Measurements from ENCODE around the gene NFIA. TPM values are rescaled to one million over a fixed set of nuclear protein-coding genes. Genes with fewer than 3 reads are reported as not detected.

The NFIA gene
- polyA plus RNA-seq, 1 donor (not counting 4 experiments of a cell fraction or from before 2014, with no cell fraction given), result 14.7 TPM

DNA sequence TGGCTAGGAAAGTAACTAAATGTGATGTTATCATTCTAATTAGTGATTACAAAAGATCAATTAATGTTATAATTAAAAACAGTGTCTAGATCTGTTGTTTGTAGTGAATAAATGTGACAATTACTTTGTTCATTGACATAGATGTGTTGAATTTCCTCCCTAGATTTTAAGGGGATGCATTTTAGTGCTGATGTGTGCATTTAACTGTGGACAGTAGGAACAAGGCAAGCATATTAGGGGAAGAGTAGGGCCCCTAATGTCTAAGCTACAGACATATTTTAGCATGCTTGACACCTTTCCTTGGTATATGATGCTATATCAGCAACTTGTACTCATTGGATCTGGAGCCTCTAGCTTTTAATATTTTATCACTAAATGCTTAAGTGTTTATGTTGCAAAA lies 48.9 kb downstream of the NFIA start:
- TF ChIP-seq, protein P1, sequence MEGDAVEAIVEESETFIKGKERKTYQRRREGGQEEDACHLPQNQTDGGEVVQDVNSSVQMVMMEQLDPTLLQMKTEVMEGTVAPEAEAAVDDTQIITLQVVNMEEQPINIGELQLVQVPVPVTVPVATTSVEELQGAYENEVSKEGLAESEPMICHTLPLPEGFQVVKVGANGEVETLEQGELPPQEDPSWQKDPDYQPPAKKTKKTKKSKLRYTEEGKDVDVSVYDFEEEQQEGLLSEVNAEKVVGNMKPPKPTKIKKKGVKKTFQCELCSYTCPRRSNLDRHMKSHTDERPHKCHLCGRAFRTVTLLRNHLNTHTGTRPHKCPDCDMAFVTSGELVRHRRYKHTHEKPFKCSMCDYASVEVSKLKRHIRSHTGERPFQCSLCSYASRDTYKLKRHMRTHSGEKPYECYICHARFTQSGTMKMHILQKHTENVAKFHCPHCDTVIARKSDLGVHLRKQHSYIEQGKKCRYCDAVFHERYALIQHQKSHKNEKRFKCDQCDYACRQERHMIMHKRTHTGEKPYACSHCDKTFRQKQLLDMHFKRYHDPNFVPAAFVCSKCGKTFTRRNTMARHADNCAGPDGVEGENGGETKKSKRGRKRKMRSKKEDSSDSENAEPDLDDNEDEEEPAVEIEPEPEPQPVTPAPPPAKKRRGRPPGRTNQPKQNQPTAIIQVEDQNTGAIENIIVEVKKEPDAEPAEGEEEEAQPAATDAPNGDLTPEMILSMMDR (optimal IDR thresholded peaks at IDR 0.05 in 1 of 3, IDR thresholded peaks at IDR 0.05 in 1 of 3, conservative IDR thresholded peaks at IDR 0.05 in 1 of 3; ENCODE audit: extremely low read depth in 1 of 3, insufficient read depth in 2 of 3, low read length in 3 of 3), result no peak
- TF ChIP-seq EZH2 (IDR thresholded peaks at IDR 0.05; ENCODE audit: low read length), result no peak
- no peak overlapping the region for H3K4me3 ChIP-seq (ENCODE audit: control insufficient read depth in 2 of 3, extremely low read depth in 1 of 3, insufficient read depth in 2 of 3, low read depth in 1 of 3, low read length in 3 of 3)
- H3K9ac ChIP-seq (ENCODE audit: control insufficient read depth, extremely low read depth, insufficient read depth, low read length), result no peak overlapping the region
- no peaks in the 10 kb centered on the region for H3K36me3 ChIP-seq (ENCODE audit: control insufficient read depth in 2 of 2, extremely low read depth in 1 of 2, insufficient read depth in 2 of 2, low read length in 2 of 2)
- DNase-seq (ENCODE audit: low read depth, low spot score) (no peak), FAIRE-seq (no peak)
- no peak overlapping the region for H3K27ac ChIP-seq (ENCODE audit: control insufficient read depth, insufficient read depth, low read length)
- peaks cover 5% of the 10 kb centered on the region for H3K4me1 ChIP-seq (ENCODE audit: control insufficient read depth, extremely low read depth, insufficient read depth, low read length)
- no peak overlapping the region for H2AFZ ChIP-seq (ENCODE audit: control insufficient read depth, low read length)
- H3K79me2 ChIP-seq (ENCODE audit: control insufficient read depth, insufficient read depth, low read length), result no peaks in the 10 kb centered on the region
- H3K9me1 ChIP-seq (ENCODE audit: control insufficient read depth, extremely low read depth, insufficient read depth, low read length), result no peaks in the 10 kb centered on the region
- H3K4me2 ChIP-seq (ENCODE audit: control insufficient read depth, extremely low read depth, insufficient read depth, low read depth, low read length), result no peak overlapping the region
- H3K9me3 ChIP-seq (ENCODE audit: control insufficient read depth, low read depth, low read length), result no peaks in the 10 kb centered on the region
- no peaks in the 10 kb centered on the region for H4K20me1 ChIP-seq (ENCODE audit: control insufficient read depth, extremely low read depth, insufficient read depth, low read length)
- H3K27me3 ChIP-seq (ENCODE audit: control insufficient read depth, extremely low read depth, insufficient read depth, low read length), result no peaks in the 10 kb centered on the region
- dilution Hi-C loops (cut with MboI; ENCODE audit: extremely low pct_ligation_motif_present, low sequenced_read_pairs), result no loop called here

DNA sequence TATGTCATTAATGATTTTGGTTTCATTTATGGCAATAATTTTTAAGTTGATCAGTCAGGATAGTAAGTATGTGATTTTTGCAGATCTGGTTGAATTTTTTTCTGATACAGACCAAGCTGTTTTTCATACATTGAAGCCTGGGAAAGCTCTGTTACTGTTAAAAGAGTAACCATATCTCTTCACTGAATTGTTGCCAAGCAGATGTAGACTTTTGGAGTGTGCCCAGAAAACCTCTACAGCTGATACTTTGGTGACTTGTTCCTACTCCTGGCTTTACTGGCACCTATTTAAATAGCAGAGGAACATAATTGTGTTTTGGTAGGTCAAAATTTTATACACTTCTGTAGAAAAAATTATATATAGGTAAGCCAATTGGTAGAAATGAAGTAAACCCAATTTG lies 49.4 kb downstream of the NFIA start:
- Histone ChIP-seq H3K4me3 (ENCODE audit: control insufficient read depth in 2 of 3, extremely low read depth in 1 of 3, insufficient read depth in 2 of 3, low read depth in 1 of 3, low read length in 3 of 3) (no peak overlapping the region), H3K79me2 (ENCODE audit: control insufficient read depth, insufficient read depth, low read length) (no peaks in the 10 kb centered on the region), H3K4me2 (ENCODE audit: control insufficient read depth, extremely low read depth, insufficient read depth, low read depth, low read length) (no peak overlapping the region), H3K9ac (ENCODE audit: control insufficient read depth, extremely low read depth, insufficient read depth, low read length) (no peak overlapping the region), H3K4me1 (ENCODE audit: control insufficient read depth, extremely low read depth, insufficient read depth, low read length) (peaks cover 5% of the 10 kb centered on the region), H4K20me1 (ENCODE audit: control insufficient read depth, extremely low read depth, insufficient read depth, low read length) (no peaks in the 10 kb centered on the region), H3K9me1 (ENCODE audit: control insufficient read depth, extremely low read depth, insufficient read depth, low read length) (no peaks in the 10 kb centered on the region), H2AFZ (ENCODE audit: control insufficient read depth, low read length) (no peak overlapping the region), H3K27ac (ENCODE audit: control insufficient read depth, insufficient read depth, low read length) (no peak overlapping the region), H3K36me3 (ENCODE audit: control insufficient read depth in 2 of 2, extremely low read depth in 1 of 2, insufficient read depth in 2 of 2, low read length in 2 of 2) (no peaks in the 10 kb centered on the region), H3K27me3 (ENCODE audit: control insufficient read depth, extremely low read depth, insufficient read depth, low read length) (no peaks in the 10 kb centered on the region), H3K9me3 (ENCODE audit: control insufficient read depth, low read depth, low read length) (no peaks in the 10 kb centered on the region)
- TF ChIP-seq, protein P1 (optimal IDR thresholded peaks at IDR 0.05 in 1 of 3, IDR thresholded peaks at IDR 0.05 in 1 of 3, conservative IDR thresholded peaks at IDR 0.05 in 1 of 3; ENCODE audit: extremely low read depth in 1 of 3, insufficient read depth in 2 of 3, low read length in 3 of 3), result no peak
- TF ChIP-seq EZH2 (IDR thresholded peaks at IDR 0.05; ENCODE audit: low read length), result no peak
- FAIRE-seq, result no peak
- DNase-seq (ENCODE audit: low read depth, low spot score), result no peak
- dilution Hi-C loops (cut with MboI; ENCODE audit: extremely low pct_ligation_motif_present, low sequenced_read_pairs), result no loop called here
